OCI-LY1 (cell line): ENCODE results near the gene EML6.

Experiments
- CTCF ChIP-seq: fragments of 200-600 bp; sonication (generic), shearing (Covaris generic); IDR thresholded peaks from 2 replicates; pipeline ENCODE4 v1.5.1; 2017; ENCODE audit warnings: mild to moderate bottlenecking, antibody characterized with exemption, low read length, moderate library complexity, mixed read lengths
- EZH2 ChIP-seq: fragments of 200-600 bp; sonication (generic), shearing (Covaris generic); IDR thresholded peaks from 2 replicates; pipeline ENCODE4 v1.8.0; 2017; ENCODE audit warnings: borderline replicate concordance, mixed run types, mild to moderate bottlenecking, antibody characterized with exemption, low read length, moderate library complexity, mixed read lengths

GRCh38 chr2:54824567-54824966, 101.1 kb downstream of the EML6 start:
- TF ChIP-seq CTCF (no peak), EZH2 (no peak)
